Mucosa of descending colon (tissue), 3 donors: ENCODE results near the gene ADPRHL1. TPM values are rescaled to one million over a fixed set of nuclear protein-coding genes. Genes with fewer than 3 reads are reported as not detected.

ENCODE experiments used
- ATAC-seq: fragments of 200-7000 bp; cut with Tn5 transposase; one replicate; pipeline ENCODE4 v1.9.1; 2020; ENCODE audit warnings: mild to moderate bottlenecking, moderate library complexity
- DNase-seq, 3 donors: peaks; one replicate each; pipeline ENCODE4 v3.0.0-alpha.2; 2020
- H3K36me3 ChIP-seq: fragments of 200-600 bp; one replicate; pipeline ENCODE4 v1.8.0; 2021; ENCODE audit warnings: low read depth, mild to moderate bottlenecking
- H3K4me1 ChIP-seq: fragments of 200-600 bp; one replicate; pipeline ENCODE4 v1.8.0; 2021; ENCODE audit warnings: low read depth, mild to moderate bottlenecking
- H3K4me3 ChIP-seq: fragments of 200-600 bp; one replicate; pipeline ENCODE4 v1.8.0; 2021; ENCODE audit warnings: mild to moderate bottlenecking
- H3K9me3 ChIP-seq: fragments of 200-600 bp; one replicate; pipeline ENCODE4 v1.8.0; 2021; ENCODE audit warnings: mild to moderate bottlenecking
- intact Hi-C, 2 donors: fragments of 100-400 bp; cut with DNase I in 1 of 2; cut with micrococcal nuclease in 1 of 2; formaldehyde crosslinking; loops; one replicate each; pipeline versions ENCODE4 v1.11.0 to v1.11.1; 2022; cut with DNase I, micrococcal nuclease
- total RNA-seq, 3 donors: library from RNA; stranded (reverse); fragmentation: NEBNext Ultra II Directional in 2 of 3; extraction: Animal tissue kit (Norgen Biotek cat#: 25700) in 2 of 3; gene quantifications; one replicate each; pipeline versions ENCODE4 v1.2.1 to v1.2.4, GENCODE V29; 2021 to 2023
- TF ChIP-seq, protein P1 (sequence below): fragments of 200-600 bp; IDR thresholded peaks from one replicate; pipeline ENCODE4 v1.8.0; 2022; ENCODE audit warnings: antibody characterized with exemption, mild to moderate bottlenecking
- donor health status: DM: no; HTN: no; CAD: no; lungs with moderate emphysema.
- donor health status: DM: no; HTN: no; CAD: no.
- donor health status: DM: no; HTN: yes; CAD: no.

ADPRHL1 gene
- total RNA-seq, 3 donors from 2014 or later: 5.1 to 9.2 (median 7.1) TPM

DNA sequence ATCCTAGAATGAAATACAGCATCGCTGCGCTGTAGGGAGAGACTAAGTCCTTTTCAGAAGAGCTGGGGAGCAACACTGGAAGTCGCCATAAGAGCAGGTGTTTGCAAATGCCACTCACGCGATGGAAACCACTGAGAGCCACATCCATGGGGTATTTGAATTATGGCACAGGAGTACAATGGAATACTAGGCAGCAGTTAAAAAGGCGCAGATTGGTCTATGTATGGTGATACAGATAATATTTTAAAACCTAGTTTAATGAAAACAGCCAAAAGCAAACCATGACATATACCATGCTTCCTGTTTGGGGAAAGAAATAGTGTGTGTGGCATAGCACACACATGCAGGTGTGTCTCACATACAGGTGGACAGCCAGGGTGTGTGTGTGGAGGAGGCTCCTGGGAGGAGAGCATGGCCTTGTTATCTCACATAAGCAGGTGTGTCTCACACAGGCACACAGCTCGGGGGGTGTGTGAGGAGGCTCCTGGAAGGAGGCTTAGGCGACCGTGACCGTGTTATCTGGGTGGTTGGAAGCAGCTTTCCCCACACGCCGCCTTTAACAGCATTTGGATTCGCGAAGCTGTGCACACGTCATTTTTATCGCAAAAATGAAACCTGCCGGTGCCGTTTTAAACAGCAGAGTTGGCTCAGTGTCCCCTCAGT, 33.6 kb downstream of the ADPRHL1 start:
- DNase-seq (no peak), ATAC-seq (peak; percentile 8)
- intact Hi-C loops: no loop called here
- H3K4me3 ChIP-seq: no peak overlapping the region
- TF ChIP-seq, protein P1, sequence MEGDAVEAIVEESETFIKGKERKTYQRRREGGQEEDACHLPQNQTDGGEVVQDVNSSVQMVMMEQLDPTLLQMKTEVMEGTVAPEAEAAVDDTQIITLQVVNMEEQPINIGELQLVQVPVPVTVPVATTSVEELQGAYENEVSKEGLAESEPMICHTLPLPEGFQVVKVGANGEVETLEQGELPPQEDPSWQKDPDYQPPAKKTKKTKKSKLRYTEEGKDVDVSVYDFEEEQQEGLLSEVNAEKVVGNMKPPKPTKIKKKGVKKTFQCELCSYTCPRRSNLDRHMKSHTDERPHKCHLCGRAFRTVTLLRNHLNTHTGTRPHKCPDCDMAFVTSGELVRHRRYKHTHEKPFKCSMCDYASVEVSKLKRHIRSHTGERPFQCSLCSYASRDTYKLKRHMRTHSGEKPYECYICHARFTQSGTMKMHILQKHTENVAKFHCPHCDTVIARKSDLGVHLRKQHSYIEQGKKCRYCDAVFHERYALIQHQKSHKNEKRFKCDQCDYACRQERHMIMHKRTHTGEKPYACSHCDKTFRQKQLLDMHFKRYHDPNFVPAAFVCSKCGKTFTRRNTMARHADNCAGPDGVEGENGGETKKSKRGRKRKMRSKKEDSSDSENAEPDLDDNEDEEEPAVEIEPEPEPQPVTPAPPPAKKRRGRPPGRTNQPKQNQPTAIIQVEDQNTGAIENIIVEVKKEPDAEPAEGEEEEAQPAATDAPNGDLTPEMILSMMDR: no peak
- H3K4me1 ChIP-seq: no peaks in the 10 kb centered on the region
- H3K9me3 ChIP-seq: no peaks in the 10 kb centered on the region
- H3K36me3 ChIP-seq: no peaks in the 10 kb centered on the region

DNA sequence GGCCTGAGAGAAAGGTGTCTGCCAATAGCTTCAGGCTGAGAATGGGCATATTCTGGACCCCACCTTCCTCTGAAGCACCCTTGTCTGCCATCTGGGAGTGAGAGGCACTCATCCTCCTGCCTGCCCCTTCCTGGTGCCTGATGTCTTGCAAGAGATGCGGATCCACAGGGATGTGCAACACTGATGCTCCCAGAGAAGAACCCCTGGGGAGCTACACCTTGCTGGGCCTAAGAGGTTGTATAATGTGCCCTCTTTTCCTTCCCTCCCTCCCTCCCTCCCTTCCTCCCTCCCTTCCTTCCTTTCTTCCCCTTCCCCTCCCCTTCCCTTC, 34.6 kb downstream of the ADPRHL1 start:
- Histone ChIP-seq H3K9me3 (no peaks in the 10 kb centered on the region), H3K4me3 (no peak overlapping the region), H3K36me3 (no peaks in the 10 kb centered on the region), H3K4me1 (no peaks in the 10 kb centered on the region)
- no peak for DNase-seq
- intact Hi-C loops: no loop called here
- TF ChIP-seq, protein P1: no peak
- ATAC-seq: no peak

DNA sequence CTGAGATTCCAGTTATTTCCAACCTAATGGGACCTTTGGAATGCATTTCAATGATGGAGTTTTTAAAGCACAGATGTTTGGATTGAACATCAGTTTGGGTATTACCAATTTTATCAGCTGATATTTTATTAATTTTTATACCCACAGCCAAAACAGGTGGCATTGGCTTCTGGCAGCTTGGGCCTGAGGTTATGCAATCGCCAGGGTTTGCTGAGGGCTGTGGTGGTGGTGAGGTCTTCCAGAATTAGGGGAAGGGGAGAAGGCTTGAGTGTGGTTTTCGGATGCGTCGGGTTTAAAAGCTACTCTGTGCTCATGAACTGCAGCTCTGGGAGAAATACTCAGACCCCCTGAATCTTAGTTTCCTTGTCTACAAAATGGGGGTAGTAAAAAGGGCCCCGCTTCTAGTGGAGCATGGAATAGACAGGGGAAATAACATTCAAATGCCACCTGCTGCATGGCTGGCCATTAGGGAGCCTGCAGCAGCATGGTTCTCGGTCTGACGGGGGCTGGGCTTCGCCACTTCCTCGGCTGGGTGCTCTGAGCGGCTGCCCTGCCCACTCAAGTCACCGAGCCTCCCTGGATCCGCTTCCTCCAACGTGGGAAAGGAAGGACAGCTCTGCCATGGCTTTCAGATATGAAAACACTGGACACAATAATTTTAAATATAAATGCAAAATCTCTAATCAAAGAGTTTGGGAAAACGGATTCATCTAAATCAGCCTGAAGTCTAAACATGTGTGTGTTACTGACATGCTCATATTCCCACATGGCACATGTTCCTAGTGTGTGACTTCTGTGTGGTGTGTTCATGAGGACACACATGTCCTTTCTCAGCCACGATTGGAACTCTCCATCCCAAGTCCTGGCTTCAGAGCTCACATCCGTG, 35.2 kb downstream of the ADPRHL1 start:
- no peak for DNase-seq
- no peaks in the 10 kb centered on the region for H3K36me3 ChIP-seq
- H3K4me1 ChIP-seq: no peaks in the 10 kb centered on the region
- no peaks in the 10 kb centered on the region for H3K9me3 ChIP-seq
- TF ChIP-seq, protein P1: no peak
- no peak for ATAC-seq
- no peak overlapping the region for H3K4me3 ChIP-seq
- intact Hi-C loops: no loop called here

DNA sequence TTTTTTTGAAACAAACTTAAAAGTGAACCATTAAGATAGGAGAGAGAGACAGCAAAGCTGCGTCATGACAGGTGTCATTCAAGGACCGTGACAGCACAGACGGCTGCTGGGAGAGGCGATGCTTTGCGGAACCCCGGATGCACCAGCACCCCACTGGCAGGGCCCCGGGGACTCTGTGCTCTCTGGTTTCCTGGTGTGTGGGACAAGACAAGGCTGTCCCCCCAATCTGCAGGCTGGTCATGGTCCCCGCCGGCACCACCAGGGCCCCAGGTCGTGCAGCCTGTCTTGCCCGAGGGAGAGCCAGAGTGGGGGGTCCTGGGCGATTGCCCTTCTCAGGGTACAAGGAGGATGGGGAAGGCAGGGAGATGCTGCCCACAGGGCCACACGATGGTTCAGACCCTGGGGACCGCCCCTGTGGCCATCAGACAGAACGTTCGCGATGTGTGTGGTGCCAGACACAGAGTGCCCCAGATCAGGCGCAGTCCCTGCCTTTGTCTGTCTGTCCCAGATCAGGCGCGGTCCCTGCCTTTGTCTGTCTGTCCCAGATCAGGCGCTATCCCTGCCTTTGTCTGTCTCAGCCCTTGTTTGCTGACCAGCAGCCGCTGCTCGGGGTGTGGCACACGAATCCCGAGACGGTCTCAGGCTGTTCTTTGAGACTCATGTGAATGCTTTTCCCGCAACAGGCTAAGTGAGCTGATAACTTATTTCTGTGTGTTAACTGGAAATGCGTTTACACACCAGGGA, 36.1 kb downstream of the ADPRHL1 start:
- DNase-seq (no peak), ATAC-seq (no peak)
- TF ChIP-seq, protein P1: no peak
- H3K4me1 ChIP-seq: no peaks in the 10 kb centered on the region
- intact Hi-C loops: no loop called here
- no peaks in the 10 kb centered on the region for H3K36me3 ChIP-seq
- H3K4me3 ChIP-seq: no peak overlapping the region
- no peaks in the 10 kb centered on the region for H3K9me3 ChIP-seq

DNA sequence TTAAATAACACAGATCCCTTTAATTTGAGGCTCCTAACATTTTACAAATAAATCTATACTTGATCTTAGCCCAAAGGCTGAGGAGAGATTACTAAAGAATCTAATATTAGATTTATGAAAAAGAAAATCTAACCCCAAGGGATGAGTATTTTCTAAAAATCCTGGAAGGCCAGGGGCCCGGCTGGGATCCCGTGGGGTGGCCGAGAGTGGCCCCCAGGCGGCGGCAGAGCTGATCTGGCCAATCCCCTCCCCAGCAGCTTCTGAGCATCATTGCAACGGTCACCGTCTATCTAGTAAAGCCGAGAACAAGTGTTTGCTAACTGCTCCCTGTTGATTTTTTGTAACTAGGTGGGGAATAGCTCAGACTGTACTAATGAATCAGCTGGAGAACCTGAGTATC, 37.5 kb downstream of the ADPRHL1 start:
- no peaks in the 10 kb centered on the region for H3K36me3 ChIP-seq
- TF ChIP-seq, protein P1: no peak
- no peaks in the 10 kb centered on the region for H3K4me1 ChIP-seq
- no peaks in the 10 kb centered on the region for H3K9me3 ChIP-seq
- no peak for DNase-seq
- H3K4me3 ChIP-seq: no peak overlapping the region
- no peak for ATAC-seq
- intact Hi-C loops: no loop called here
